AG08396 (cell line): ENCODE results near the gene TGFB2.

Experiments used
- DNase-seq: peaks from one replicate; pipeline ENCODE4 v3.0.0; 2012; ENCODE audit warnings: low spot score, mixed read lengths

The TGFB2 gene

DNA sequence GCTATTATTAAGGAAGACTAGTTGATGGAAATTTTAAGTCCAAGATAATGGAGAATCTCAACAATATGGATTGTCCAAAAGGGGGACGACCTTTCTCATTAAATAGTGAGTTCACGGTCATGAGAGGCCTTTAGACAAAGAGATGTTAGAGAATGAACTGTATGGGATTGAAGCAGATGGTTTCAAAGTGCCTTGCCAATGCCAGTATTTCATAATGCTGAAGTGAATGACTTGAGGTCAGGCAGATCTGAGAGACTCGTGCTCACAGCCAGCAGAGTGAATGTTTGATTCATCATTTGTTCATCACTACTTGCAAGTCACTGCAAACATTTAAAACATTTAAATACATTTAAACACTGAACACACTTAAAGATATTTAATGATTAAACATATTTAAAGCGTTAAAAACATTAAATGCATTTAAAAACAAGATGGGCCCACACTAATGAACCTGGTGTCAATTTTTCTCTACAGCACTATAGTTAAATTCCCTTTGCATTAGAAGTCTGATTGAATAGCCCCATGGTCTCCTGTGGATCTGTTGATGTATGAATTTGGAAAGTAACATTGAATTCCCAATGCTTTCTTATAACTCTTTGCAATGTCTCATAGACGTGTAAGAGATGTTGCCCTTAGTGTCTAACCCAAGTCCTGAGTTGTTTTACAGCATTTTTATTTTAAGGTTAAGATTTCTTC lies 80.7 kb downstream of the TGFB2 start:
- DNase-seq: peak; percentile 26

DNA sequence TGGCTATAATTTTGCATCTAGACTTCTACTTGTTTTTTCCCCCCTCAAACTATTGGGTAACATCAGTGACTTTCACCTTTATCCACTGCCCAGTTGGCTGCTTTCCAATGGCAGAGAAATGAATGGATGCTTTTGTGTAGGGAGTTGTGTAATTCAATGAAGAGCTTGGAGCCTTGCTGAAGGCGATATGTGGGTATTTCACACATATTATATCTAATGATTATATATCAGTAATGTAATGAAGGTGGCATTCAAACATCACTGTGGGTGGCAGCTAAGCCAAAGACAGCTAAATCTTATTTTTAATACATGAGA lies 81.2 kb downstream of the TGFB2 start:
- DNase-seq: no peak

DNA sequence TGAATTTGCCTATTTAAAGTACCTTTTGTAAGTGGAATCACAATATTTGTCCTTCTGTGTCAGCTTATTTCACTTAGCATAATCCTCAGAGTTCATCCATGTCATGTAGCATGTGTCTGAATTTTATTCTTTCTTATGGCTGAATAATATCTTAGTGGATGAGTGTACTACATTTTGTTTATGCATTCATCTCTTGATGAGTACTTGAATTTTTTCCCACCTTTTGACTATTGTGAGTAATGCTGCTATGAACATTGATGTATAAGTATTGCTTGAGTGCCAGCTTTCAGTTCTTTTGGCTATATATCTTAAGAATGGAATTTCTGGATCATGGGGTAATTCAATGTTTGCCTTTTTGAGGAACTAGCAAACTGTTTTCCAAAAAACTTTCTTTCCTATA lies 84.2 kb downstream of the TGFB2 start:
- DNase-seq: no peak

DNA sequence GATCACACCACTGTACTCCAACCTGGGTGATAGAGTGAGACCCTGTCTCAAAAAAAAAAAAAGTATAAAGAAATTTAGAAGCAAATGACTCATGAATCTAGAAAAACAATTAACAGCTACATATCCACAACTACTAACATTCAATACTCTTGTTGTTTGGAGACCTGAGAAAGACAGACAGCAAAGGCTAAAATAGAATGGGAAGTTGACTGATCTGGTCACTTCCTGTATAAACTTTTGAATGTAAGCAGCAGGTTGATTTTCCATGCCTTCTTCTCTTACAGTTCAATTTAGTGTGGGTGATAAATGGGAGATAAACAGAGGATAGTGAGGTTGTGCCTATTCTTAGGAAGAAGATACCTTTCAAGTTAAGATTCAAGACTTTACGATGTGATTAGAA lies 85.2 kb downstream of the TGFB2 start:
- no peak for DNase-seq

DNA sequence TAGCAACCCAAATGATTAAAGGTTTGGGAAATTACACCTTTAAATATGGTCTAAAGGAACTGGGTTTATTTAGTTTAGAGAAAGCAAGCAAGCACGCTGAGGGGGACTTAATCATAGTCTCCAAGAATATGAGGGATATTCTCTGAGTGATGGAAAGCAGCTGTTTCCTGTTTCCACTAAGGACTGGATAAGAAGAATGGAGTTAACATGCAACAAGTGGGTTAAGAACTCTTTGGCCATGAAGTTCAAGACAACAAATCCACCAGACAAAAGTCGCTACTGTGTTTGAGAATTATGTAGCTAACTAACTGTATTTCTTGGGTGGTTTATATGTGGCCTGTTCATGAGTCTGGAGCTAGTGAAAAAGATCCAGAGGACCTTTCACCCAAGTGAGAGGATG lies 85.7 kb downstream of the TGFB2 start:
- no peak for DNase-seq

DNA sequence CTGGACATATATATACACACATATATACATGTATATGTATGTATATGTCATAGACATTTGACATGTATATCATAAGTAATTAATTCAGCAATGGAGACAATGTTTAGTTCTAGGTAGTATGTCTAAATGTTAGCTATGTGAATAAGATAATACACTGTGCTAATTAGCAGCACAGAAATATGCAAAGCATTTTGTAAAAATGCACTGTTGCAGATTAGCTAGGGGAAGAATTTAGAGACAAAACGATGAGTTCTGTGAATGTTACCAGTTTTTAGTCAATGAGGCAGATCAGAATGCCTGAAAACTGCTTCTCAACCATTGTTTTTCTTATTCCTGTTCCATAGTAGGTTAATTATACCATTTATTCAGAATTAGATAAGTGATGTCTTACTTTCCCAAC lies 86.3 kb downstream of the TGFB2 start:
- DNase-seq: no peak

DNA sequence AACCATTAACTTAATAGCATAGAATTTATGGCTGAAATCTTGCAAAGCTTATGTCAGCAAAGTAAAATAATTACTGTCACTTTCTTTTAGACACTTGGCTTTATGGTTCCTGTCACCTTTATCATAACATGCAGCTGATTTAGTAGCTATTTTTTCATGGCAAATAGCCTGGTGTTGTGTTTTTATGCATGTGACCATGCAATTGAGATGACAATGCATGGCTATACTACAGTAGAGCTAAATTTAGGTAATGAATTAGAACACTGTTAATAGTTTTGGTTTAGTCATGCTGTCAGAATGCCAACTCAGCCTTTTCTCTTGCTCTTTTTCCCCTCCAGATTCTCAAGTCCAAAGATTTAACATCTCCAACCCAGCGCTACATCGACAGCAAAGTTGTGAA lies 88.6 kb downstream of the TGFB2 start:
- no peak for DNase-seq

DNA sequence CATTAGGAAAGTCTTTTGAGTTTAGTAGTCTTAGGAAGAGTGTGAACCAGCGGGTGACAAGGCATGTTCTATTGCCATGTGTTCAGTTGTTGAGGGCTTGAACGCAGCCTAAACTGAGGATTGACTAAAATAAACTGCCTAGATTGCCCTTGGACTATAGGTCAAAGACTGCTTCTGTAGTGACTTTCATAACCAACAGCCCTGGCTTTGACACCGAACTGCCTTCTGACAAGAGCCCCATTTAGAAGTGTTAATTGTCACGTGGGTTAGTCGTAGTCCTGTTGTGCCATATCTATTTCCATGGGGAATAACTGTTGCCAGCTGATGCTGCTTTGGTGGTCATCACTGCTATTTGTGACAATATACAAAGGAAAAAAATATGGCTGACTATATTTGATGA lies 90.4 kb downstream of the TGFB2 start:
- DNase-seq: no peak

DNA sequence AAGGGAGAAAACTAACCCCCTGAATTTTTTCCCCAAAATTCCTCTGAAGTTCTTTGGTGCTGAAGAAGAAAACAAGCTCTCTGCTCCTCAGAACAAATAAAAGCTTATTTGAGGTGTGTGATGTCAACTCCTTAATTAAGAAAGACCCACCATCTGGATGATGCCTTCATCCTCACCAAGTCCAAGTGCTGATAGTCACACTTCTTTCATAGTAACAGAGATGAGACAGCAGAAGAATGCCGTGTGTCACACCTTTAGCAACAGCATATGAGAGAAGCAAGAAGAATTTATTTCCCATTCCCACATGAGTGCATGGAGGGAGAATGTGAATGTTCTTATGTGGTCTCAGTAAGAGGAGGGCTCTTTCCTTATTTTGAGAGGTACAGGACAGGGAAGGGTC lies 91.2 kb downstream of the TGFB2 start:
- DNase-seq: no peak

DNA sequence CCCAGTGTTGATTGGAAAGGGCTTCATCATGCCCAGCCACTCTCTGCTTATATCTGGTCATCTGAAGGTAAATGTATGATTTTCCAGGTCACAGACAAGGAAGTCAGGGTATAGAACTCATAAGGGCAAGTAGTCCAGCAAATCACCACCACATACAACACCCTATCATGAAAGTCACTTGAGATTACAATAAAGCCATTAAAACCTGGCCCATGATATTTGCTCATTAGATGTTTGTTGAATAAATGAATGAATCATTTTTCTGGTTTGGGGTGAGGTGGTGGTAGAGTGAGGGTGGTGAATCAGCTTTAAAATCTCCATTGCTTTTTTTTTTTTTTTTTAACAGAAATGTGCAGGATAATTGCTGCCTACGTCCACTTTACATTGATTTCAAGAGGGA lies 91.9 kb downstream of the TGFB2 start:
- DNase-seq: no peak

DNA sequence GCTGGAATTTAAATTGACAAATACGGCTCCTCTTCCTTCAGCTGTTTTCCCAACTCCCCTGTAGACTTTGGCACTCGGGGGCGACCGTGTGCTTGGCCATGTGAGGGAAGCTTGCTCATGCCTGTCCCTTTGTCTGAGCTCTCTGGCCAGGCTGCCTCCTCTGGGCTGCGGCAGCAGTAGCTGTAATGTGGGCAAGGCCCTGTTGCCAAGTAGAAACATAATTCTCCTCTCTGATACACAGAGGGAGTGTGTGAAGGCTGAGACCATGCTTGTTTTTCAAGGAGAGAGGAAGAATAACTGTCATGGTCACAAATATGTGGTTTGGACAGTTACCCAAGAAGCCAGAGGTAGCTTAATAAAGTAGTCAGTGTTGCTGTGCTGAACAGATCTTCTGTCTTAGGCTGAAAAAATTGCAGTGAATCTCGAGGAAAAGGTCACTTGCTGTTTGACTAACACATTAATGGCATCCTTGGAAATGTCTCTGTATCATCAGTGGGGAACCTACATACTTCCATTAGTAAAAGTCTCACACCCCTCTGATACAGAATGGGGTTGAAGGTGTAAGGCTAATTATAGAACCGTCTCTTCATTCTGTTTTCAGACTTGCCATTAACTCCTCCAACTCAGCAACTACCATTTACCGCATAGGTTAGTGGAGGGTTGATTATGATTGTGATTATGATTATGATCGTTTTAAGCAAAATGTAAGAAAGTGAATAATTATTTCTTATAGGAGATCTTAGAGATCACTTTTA lies 94.6 kb downstream of the TGFB2 start:
- peak; percentile 16 for DNase-seq

DNA sequence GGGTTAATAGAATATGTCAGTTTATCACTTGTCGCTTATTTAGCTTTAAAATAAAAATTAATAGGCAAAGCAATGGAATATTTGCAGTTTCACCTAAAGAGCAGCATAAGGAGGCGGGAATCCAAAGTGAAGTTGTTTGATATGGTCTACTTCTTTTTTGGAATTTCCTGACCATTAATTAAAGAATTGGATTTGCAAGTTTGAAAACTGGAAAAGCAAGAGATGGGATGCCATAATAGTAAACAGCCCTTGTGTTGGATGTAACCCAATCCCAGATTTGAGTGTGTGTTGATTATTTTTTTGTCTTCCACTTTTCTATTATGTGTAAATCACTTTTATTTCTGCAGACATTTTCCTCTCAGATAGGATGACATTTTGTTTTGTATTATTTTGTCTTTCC lies 98.1 kb downstream of the TGFB2 start:
- DNase-seq: no peak

DNA sequence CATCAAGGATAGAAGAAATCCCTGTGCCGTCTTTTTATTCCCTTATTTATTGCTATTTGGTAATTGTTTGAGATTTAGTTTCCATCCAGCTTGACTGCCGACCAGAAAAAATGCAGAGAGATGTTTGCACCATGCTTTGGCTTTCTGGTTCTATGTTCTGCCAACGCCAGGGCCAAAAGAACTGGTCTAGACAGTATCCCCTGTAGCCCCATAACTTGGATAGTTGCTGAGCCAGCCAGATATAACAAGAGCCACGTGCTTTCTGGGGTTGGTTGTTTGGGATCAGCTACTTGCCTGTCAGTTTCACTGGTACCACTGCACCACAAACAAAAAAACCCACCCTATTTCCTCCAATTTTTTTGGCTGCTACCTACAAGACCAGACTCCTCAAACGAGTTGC lies 99.0 kb downstream of the TGFB2 start:
- no peak for DNase-seq

DNA sequence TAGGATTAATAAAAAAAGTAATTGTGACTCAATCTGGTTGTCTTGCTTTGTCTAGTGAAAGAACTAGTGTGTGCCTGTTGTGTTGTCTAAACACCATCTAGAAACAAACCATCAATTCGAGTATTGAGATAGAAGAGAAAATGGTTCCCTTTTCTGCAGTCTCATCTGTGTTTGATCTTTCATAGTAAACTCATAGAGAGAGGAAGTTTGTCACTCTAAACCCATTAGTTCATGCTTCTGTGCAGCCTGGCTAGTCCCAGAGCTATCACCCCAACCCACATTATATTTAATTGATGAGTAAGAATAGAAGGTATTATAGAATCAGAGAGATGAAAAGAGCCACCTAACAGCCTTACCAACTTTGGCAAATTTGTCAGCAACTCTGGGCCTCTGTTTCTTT lies 99.5 kb downstream of the TGFB2 start:
- no peak for DNase-seq

DNA sequence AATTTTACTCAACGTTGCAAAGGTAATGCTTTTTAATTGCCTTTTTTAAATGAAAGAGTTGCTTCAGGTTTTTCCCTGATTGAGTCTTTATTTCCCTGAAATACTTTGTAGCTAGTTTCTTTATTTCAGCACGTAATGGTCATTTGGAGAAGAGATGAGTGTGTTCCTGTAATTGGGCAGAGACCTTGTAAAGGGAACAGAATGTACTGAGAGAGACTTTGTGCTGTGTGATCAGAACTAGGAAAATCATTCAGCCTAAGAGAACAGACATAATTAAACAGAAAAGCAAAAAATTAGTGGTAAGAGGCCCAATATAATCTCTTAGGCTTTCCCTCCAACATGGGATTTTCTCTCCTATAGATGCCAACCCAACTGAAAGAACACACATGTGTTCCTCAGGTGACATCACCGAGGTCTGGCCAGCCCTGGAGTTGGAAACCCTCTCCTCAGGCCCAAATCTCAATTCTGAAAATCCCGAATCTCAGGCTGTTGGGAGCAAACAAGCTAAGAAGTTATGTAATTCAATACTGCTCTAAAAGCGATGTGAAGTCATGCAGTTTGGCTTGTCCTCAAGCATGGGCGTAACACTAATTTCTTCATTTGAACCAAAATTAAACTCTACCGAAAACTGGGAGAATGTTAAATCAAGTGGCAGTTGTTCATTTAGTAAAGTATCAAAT lies 102.0 kb downstream of the TGFB2 start:
- no peak for DNase-seq

DNA sequence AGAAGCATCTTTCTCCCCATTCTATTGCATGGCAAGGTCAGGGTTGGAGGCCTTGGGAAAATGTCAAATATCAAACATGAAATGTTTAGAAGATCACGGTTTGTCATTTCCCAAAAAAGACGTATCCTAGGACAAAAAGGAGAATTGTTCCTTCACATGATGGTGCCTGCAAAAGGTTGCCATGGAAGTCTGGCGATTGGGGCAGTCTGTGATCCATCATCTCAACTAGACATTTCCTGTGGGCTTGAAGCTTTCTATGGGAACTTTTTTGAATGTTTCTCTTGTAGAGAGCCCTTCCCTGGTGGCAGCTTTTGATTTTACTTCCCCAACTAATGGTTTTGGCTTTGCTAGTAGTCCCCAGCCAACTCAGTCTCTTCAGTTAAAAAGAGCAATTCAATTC lies 106.3 kb downstream of the TGFB2 start:
- no peak for DNase-seq

DNA sequence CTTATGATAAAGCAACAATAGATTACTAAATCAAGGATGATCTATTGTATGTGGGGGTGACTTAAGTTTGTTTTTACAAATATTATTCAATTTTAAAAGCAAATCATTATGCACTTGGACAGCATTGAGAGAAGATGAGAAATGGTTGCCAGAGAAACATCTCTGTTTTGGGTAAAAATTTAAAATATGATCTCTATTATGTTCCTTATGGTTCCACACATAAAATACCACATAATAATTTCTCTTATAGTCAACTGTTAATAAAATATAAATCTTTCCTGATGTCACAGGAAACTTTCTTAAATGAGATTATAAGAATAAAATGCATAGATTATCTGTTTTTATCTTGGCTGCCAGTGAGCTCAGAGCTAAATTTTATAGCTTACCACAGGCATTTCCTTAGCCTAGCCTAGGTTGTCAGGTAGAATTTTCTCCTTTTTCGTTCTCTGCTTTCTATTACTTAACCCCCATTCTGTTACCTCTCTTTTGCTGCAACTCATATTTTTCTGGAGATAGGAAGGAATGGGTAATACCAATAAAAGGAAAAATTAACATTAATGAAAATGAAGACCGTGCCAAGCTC lies 109.7 kb downstream of the TGFB2 start:
- no peak for DNase-seq

DNA sequence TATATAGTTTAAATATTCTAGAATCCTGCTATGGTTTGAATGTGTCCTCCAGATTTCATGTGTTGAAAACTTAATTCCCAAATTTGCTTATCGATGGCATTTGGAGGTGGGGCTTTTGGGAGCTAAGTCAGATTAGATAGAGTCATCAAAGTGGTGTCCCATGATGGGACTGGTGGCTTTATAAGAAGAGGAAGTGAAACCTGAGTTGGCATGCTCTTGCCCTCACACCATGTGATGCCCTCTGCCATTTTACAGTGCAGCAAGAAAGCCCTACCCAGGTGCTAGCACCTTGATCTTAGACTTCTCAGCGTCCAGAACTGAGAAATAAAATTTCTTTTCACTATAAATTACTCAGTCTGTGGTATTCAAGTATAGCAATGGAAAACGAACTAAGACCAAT lies 111.3 kb downstream of the TGFB2 start:
- no peak for DNase-seq

DNA sequence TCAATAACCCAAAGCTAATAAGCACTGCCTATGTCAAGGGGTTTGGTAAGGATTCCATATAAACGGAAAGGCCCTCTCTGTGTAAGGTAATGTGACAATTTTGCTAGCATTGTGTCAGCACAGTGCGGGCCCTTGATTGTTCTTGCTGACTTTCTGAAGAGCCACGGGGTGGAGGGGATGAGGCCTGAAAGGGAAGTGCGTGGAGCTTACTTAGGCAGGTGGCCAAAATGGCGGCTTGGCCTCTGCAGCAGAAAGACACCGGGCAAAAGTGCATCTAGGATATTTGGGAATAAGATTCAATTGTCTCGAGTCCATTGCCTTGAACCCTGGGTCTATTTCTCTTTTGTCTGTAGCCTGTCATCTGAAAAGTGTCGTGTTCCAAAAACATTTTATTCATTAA lies 114.3 kb downstream of the TGFB2 start:
- no peak for DNase-seq

DNA sequence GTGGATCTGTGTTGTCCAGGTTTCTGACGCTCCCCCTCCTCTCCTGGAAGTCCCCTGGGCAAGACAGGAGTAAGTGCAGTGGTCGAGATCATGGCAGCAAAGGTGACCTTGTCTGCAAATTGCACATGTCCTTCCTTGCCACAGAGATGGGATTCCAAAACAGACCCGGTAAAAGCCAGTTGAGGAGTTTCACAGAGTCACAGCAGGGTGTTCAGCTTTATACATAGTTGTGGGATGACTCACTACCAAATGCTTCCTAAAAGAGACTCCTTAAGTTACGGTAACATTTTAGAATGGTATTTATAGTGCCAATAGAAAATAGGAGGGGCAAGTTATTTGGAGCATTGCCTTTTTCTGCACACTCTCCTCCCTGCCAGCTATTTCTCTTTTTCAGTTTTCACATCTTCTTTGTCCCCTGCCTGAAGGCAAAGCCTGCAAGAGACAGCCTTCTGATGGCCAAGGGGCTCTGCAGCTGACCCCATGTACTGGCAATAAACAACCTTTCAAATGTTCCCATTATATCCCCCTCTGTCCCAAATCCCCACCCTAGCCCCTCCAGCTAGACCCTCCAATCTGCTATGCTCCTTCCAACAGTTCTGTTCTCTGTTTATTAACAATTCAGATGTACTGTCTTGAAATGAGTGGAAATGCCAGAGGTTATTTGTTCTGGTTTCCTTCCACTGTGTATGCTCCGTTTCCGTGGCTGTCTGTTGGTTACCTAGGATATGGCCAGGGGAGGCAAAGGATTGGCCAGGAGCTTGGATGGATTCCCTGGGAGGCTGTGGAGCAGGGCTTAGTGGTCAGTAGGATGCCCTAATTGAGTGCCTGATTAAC lies 115.0 kb downstream of the TGFB2 start:
- peak; percentile 72 for DNase-seq

DNA sequence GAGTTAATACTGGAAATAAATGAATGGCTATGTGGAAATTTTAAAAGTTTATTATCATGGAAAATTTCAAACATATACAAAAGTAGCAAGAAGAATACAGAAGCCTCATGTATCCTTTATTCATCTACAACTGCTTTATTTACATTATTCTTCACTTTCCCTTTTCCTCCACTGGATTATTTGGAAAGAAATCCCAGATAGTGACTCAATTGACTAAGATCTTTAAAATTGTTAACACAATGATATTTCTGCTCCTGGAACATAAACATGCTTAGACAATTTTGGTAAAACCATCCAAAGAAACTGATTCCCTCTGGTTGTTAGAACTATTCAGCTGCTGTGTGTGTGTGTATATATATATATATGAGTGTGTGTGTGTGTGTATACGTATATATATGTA lies 116.2 kb downstream of the TGFB2 start:
- DNase-seq: no peak

DNA sequence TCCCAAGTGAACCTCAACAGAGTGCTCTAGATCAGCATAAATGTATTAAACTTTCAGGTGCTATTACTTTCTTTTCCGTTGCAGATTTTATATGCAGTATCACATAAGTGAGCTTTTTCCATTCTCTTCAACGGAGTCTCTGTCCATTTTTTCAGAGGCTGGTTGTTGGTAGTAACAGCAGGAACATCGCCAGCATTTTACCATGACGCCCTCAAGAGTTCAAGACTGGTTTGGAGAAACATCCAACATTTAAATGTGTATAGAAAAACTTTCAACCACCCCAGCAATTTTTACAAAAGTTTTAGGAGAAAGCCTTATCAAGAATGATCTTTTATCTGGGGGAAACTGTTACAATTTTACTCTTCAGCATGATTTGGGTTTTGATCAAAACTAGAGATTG lies 117.0 kb downstream of the TGFB2 start:
- DNase-seq: no peak
